ENCODE data around the gene DCLRE1B. TPM values are rescaled to one million over a fixed set of nuclear protein-coding genes. Genes with fewer than 3 reads are reported as not detected.

The DCLRE1B gene
- total RNA-seq, 4 donors from 2014 or later = 3.5 to 7.2 (median 4.3) TPM

DNA sequence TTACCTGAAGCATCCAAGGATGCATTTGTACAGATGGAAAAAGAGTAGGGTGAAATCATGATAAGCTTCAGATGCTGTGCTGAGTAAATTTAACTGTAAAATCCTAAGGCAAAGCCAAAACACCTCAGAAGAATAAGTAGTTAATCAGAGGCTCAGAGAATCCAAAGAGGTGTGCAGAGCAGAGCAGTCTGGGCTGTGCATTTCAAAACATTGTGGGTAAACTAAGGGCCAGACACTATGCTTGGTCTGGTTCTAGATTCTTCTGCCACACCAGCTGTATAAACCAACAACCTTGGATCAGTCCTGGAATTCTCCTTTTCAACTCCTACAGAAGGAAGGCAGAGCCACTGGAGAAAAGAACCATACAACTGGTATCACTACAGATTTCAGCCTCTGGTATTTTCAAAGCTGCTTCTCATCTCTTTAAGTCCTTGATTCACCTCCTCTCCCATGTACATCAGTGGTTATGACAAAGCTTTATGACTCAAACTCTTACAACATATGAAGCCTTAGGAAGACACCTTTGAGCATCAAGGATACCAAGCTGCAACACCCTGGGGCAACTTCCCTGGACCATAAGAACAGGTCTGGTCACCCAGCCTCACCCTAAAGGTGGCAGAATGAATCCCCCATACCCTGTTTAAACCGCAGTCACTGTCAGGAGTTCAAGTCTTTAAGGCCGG, 12.4 kb downstream of the DCLRE1B start:
- TF ChIP-seq EP300 (IDR thresholded peaks at IDR 0.05) (no peak), CTCF (IDR thresholded peaks at IDR 0.05) (no peak), POLR2A (IDR thresholded peaks at IDR 0.05) (no peak)
- peaks cover 0 to 4% (median 0%) of the 10 kb centered on the region in 3 donors for H3K36me3 ChIP-seq
- no peaks in the 10 kb centered on the region for H3K9me3 ChIP-seq
- no peak for DNase-seq (ENCODE audit: low spot score in 2 of 2)
- H3K4me3 ChIP-seq = no peak overlapping the region
- no peak overlapping the region for H3K27ac ChIP-seq
- H3K27me3 ChIP-seq = no peaks in the 10 kb centered on the region
- H3K4me1 ChIP-seq = peaks cover 0 to 9% (median 0%) of the 10 kb centered on the region in 4 donors
- WGBS, 2 donors = 83 to 95% methylated on average over 2 of the region's 2 CpGs

DNA sequence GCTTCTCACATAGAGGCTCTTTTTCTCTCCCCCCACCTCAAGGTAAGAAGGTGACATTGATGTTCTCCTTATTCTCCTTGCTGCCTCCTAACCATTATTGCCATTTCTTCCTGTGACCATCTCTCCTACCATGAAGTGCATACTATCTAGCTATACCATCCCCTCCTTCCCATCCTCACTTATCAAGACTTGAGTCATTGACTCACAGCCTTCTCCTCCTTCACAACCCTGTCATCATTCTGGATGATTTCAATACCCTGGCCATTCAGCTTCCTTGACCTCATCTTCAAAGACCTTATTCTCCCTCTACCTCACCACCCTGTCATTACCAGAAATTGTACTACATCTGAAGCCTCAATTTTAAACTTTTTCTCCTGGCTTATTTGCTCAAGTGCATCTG, 13.1 kb downstream of the DCLRE1B start:
- TF ChIP-seq EP300 (IDR thresholded peaks at IDR 0.05) = no peak
- TF ChIP-seq CTCF (IDR thresholded peaks at IDR 0.05) = no peak
- no peak for TF ChIP-seq POLR2A (IDR thresholded peaks at IDR 0.05)
- no peaks in the 10 kb centered on the region for H3K27me3 ChIP-seq

DNA sequence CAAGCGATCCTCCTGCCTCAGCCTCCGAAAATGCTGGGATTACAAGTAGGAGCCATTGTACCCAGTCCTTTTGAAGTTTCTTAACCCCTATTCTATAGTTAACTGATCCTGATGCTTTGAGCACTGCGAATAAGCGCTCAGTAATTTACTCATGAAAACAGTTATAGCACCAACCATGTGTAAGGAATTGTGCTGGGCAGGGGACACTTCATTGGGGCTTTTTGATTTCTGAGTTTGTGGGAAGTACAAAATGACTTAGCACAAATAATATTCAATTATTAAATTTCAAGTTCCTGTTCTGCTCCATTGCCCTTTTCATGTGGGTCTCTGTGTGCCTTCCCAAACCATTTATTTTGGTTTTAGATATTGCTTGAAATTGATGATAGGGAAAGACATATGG, 17.8 kb downstream of the DCLRE1B start:
- TF ChIP-seq CTCF (IDR thresholded peaks at IDR 0.05) (no peak), EP300 (IDR thresholded peaks at IDR 0.05) (no peak), POLR2A (IDR thresholded peaks at IDR 0.05) (no peak)
- Histone ChIP-seq H3K4me1 (peaks cover 0 to 3% (median 2%) of the 10 kb centered on the region in 4 donors), H3K4me3 (no peak overlapping the region), H3K36me3 (no peaks in the 10 kb centered on the region), H3K27me3 (no peaks in the 10 kb centered on the region), H3K27ac (no peak overlapping the region), H3K9me3 (no peaks in the 10 kb centered on the region)
- 86 to 99% methylated on average over 4 of the region's 4 CpGs for WGBS, 2 donors
- DNase-seq (ENCODE audit: low spot score in 2 of 2) = no peak

More for the DNA sequence above, 13.1 kb downstream of the DCLRE1B start:
- Histone ChIP-seq H3K4me1 (peaks cover 0 to 2% (median 0%) of the 10 kb centered on the region in 4 donors), H3K27ac (no peak overlapping the region), H3K36me3 (no peaks in the 10 kb centered on the region), H3K4me3 (no peak overlapping the region), H3K9me3 (no peaks in the 10 kb centered on the region)
- DNase-seq (ENCODE audit: low spot score in 2 of 2) = no peak

- no peak overlapping the region for H3K27ac ChIP-seq
- no peaks in the 10 kb centered on the region for H3K9me3 ChIP-seq
- no peak overlapping the region for H3K4me3 ChIP-seq
- no peak for TF ChIP-seq POLR2A (IDR thresholded peaks at IDR 0.05)
- TF ChIP-seq CTCF (IDR thresholded peaks at IDR 0.05) = no peak
- TF ChIP-seq EP300 (IDR thresholded peaks at IDR 0.05) = no peak
- no peaks in the 10 kb centered on the region for H3K36me3 ChIP-seq
- H3K4me1 ChIP-seq = peaks cover 0 to 9% (median 6%) of the 10 kb centered on the region in 4 donors
- 85 to 95% methylated on average over 2 of the region's 2 CpGs for WGBS, 2 donors
- no peak for DNase-seq (ENCODE audit: low spot score in 2 of 2)
- H3K27me3 ChIP-seq = no peaks in the 10 kb centered on the region
These were observed 19.3 kb downstream of the DCLRE1B start for GRCh38 chr1:113924473-113924872.

DNA sequence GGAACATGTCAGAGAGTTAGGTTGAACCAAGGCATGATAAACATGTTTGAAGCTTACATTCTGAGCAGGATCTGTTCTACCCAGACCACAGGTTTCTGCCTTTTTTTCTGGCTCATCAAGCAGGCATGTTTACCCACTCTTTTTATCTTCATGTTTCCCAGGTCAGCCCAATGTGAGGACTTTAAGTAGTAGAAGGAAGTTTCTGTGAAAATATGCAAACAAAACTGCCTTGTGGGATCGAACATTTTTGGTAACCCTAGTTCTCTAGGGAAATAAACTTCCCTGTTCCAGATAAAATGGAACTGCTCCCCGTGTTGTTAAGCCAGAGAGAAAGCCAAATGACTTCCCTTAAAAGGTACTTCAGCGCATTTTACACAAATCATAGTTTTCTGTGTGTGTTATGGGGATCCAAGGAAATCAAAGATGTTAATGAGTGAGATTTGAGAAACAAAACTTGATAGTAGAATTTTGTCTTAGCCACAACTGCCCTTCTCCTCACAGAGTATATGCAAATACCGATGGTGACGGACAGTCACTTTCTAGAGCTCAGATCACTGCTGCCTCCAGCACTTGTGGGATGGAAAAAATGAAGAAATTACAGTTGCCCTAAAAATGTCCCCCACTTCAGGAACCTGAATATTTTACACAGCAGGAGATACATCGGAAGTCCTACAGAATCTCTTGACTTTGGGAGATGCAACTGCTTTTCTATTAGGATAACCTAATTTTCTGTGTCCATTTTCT, 23.2 kb downstream of the DCLRE1B start:
- 23 to 27% methylated on average over 6 of the region's 6 CpGs for WGBS, 2 donors
- H3K27ac ChIP-seq = peak overlapping the region; percentile 90 to 98 (median 94)
- no peak for DNase-seq (ENCODE audit: low spot score in 2 of 2)
- H3K27me3 ChIP-seq = no peaks in the 10 kb centered on the region
- no peak for TF ChIP-seq POLR2A (IDR thresholded peaks at IDR 0.05)
- no peak for TF ChIP-seq CTCF (IDR thresholded peaks at IDR 0.05)
- TF ChIP-seq EP300 (IDR thresholded peaks at IDR 0.05) = no peak
- no peaks in the 10 kb centered on the region for H3K36me3 ChIP-seq
- H3K9me3 ChIP-seq = no peaks in the 10 kb centered on the region
- H3K4me3 ChIP-seq = peak overlapping the region; percentile 90 to 97 (median 94)
- H3K4me1 ChIP-seq = peaks cover 0 to 41% (median 35%) of the 10 kb centered on the region in 4 donors

Measured in tibial nerve (tissue), 4 donors.